GM21717 (cell line): ENCODE measurements around the gene SIN3B.

Source experiments
- ATAC-seq: cut with Tn5 transposase; IDR thresholded peaks from one replicate; pipeline ENCODE4 v1.9.1; 2021; ENCODE audit warnings: mild to moderate bottlenecking, moderate library complexity; ENCODE audit not compliant: unreplicated experiment

The SIN3B gene

DNA sequence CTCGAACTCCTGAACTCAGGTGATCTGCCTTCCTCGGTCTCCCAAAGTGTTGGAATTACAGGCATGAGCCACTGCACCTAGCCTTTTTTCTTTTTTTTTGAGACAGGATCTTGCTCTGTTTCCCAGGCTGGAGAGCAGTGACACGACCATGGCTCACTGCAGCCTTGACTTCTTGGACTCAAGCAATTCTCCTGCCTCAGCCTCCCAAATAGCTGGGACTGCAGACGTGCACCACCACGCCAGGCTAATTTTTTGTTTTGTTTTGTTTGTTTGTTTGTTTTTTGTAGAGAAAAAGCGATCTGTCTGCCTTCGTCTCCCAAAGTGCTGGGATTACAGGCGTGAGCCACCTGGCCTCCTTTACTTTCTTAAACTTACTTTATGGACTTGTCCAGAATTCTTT lies 6.5 kb upstream of the SIN3B start:
- no peak for ATAC-seq

DNA sequence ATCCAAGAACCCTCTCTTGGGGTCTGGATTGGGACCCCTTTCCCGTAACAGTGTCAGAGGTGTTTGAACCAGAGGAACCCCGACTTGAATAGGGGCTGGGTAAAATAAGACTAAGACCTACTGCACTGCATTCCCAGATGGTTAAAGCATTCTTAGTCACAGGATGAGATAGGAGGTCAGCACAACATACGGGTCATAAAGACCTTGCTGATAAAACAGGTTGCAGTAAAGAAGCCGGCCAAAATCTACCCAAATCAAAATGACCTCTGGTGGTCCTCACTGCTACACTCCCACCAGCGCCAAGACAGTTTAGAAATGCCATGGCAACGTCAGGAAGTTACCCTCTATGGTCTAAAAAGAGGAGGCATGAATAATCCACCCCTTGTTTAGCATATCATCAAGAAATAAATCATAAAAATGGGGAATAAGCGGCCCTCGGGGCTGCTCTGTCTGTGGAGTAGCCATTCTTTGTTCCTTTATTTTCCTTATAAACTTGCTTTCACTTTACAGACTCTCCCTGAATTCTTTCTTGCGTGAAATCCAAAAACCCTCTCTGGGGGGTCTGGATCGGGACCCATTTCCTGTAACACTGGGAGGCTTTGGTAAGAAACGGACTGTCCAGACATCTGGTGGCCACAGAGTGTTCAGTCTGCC lies 4.4 kb upstream of the SIN3B start:
- ATAC-seq, result no peak

DNA sequence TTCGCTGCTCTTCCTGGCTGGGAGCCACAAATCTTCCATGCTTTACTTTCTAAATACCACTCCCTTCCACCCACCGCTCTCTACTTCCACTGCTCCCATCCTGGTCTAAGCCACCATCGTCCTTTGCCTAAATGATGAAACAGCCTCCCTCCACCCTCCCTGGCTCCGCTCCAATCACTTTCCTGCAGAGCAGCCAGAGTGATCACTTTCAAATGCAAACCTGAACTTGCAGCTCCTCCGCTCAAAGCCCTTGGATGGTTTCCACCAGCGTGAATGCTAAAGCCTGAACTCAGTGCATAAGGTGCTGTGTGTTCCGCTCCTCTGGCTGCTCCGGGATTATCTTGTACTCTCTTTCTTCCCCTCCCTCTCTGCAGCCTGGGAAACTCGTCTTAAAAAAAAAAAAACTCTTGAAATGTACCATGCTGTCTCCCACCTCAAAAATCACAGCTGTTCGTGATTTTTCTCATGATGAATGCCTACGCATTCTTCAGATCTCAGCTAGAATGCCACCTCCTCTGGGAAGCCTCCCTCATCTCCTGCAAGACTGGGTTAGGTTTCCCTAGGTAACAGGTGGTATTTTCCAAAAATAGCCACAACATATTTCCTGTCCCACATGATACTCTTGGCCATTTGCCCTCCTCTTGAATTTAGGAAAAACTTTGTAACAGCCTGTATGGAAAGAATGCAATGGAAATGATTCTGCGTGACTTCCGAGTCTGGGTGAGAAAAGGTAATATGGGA lies 3.7 kb upstream of the SIN3B start:
- ATAC-seq, result no peak

DNA sequence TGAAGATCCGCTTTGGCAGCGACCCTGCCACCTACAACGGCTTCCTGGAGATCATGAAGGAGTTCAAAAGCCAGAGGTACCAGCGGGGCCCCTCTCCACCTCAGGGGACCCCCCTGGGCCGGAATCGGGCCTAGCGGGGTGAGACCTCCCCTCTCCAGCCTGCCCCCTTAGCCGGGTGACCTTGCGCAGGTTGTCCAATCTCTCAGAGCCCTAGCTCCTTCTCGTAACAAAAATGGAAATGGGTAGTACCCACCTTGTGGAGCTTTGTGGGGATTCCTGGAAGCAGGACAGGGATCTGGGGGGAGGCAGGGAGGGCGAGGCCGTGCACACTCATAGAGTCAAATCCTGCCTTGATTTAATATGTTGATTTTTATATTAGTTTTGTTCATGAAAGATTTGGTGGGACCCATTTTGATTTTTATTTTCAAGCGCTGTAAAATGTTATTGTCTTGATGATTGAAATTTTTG lies 658 bp downstream of the SIN3B start:
- ATAC-seq, result no peak

DNA sequence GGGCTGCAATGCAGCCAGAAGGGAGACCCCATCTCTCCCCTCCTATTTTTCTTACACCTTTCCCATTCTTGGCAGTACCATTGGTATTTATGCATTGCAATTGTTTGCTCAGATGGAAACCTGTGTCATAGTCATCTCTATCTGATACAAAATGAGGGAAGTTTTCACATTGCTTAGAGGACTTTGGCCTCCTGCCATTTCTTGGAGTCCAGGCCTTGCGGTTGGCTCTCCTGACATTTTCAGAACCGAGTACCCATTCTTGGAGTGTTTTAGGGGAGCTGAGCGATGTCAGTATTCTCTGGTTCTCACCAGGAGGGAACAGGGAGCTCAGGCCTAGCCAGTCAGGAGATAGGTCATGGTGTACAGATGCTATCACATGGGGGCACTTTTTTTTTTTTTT lies 1.5 kb downstream of the SIN3B start:
- no peak for ATAC-seq

DNA sequence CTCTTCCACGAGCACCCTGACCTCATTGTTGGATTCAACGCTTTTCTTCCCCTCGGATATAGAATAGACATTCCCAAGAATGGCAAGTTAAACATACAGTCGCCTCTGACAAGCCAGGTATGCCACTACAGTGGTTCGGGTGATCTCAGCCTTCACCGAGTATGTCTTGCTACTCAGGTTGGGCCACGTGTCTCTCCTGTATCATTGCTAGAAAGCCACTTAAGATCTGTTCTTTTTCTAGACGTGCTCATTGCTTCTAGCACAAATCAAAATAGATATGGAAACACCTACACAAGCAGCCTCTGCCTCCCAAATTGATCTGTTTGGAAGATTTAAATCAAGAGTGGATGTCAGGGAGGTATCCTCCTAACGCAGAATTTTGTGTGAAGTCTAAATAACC lies 2.3 kb downstream of the SIN3B start:
- ATAC-seq, result no peak

DNA sequence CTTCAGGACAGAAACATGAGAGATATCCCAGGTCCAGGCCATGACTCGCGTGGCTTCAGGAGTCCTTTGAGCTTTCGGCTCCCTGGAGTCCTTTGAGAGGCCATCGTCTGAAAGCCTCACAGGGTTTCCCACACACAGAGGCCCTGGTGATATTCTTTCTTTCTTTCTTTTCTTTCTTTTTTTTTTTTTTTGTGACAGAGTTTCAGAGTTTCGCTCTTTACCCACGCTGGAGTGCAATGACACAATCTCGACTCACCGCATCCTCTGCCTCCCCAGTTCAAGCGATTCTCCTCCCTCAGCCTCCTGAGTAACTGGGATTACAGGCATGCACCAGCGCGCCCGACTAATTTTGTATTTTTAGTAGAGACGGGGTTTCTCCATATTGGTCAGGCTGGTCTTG lies 5.5 kb downstream of the SIN3B start:
- ATAC-seq, result no peak

DNA sequence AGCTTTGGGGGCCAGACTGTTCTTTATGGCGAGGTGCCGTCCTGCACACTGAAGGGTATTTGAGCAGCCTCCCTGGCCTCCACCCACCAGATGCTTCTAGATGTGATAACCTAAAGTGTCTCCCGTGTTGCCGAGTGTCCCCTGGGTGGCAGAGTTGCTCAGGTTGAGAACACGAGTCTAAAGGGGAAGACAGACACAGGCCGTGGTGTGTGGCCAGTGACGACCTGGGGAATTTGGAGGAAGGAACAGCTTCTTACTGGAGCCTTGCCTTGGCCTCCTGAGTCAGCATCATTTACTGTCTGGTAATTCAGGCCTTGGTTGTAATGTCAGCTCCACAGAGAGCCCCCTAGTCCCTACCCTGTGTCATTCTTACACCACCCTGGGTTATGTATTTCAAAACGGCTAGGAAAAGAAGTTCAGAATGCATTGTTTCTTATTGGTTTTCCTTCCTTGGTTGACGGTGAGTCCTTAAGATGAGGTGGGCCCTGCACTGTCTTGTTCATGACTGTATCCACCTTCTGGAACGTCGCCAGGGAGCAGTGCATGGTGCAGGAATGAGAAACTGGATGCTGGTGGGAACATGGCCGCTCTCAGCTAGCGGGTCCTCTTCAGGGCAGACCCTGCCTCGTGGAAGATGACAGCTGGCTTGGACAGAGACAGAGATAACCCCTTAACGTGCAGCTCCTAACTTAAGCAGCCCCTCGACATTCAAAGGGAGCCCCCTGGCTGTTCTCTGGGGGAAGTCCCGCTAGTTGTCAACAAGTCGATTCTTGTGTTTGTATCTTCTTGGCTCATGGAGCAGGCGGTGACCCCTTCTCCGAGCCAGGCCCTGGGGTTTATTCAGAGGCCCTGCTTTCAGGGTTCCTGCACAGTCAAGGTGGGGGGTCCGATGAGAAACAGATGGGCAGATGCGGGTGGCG lies 7.2 kb downstream of the SIN3B start:
- ATAC-seq, result no peak

DNA sequence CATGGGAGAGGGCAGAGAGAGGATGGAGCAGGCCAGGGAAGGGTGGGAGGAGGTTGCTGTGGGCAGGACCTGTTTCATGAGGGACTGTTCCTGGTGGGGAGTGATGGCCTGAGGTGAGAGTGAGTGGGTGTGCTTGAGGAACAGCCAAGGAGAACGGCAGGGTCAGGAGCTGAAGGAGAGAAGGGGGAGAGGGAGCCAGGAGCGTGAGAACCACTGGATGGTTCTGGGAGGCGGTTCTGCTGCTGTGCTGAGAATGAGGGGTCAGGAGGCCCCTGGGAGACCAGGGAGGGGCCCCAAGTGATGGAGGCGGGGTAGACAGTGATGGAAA lies 7.8 kb downstream of the SIN3B start:
- ATAC-seq, result no peak

DNA sequence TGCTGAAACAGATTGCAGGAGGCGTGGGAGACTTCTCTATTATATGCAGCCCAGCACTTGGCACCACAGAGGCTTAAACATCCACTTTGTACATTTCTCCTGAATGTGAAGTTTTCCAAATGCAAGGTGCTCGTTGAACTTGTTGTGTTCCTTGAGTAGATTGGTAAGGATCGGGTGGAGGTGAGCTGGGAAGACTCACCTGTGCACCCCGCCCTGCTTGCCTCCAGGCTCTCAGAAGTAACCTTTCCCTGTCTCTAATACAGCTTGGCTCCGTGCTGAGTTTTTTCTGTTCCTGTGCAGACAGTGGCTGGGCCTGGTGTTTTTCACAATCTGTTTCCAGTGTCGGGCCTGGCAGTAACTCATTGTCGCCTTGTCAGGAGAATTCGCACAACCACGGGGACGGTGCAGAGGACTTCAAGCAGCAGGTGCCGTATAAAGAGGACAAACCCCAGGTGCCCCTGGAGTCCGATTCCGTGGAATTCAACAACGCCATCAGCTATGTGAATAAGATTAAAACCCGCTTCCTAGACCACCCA lies 12.3 kb downstream of the SIN3B start:
- no peak for ATAC-seq

DNA sequence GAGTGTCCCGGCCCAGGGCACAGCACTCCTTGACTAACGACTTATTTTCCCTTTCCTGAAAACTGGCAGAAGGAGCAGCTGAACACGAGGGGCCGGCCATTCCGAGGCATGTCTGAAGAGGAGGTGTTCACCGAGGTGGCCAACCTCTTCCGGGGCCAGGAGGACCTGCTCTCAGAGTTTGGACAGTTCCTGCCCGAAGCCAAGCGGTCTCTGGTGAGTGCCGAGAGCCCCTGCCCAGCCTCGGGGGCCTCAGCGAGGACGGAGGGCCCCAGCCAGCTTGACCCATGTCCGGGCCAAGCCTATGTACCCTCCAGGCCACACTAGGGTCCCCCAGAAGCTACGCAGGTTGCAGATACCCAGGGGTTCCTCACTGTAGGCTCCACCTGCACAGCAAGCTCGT lies 17.7 kb downstream of the SIN3B start:
- ATAC-seq, result no peak

DNA sequence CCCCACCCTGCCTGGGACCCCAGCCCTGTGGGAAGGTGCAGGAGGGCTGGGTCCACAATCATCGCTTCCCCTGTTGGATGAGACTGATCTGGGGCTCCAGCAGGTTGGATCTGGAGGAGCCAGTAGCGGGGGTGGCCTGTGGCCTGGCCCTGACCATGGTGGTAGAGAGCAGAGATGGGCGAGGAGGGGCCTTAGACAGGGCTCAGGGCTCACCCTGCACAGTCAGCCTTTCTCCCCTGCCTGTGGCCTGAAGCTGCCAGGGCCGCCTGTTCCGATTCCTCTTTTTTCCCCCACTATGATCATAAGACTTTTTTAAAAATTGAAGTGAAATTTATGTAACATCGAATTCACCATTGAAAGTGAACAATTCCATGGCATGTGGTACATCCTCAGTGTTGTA lies 18.2 kb downstream of the SIN3B start:
- no peak for ATAC-seq

DNA sequence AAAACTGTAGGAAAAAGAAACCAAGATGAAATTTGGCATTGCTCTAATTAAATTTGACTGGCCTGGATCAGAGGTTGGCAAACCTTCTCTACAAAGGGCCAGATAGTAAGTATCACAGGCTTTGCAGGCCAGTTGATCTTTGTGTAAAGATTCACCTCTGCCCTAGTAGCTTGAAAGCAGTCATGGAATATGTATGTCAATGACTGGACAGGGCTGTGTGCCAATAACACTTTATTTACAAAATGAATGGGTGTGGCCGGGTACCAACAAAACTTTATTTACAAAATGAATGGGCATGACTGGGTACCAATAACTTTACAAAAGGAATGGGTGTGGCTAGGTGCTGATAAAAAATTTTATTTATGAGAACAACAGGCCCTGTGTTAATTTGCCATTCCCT lies 20.0 kb downstream of the SIN3B start:
- no peak for ATAC-seq

DNA sequence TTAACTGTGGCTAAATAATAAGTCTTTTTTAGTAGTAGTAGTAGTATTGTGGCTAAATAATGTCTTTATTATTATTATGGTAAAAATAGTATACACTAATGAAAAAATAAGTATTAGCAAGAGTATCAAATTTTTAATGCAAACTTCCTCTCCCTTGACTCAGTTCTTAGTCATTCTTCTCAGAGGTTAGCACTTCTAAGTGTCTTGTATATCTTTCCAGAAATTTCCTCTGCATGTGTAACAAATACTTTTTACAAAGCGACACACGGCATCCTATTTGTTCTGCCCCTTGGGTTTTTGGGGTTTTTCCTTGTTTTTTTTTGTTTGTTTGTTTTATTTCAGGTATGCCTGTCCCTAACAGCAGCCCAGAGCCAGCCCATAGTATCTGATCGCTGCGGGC lies 20.9 kb downstream of the SIN3B start:
- ATAC-seq, result no peak

DNA sequence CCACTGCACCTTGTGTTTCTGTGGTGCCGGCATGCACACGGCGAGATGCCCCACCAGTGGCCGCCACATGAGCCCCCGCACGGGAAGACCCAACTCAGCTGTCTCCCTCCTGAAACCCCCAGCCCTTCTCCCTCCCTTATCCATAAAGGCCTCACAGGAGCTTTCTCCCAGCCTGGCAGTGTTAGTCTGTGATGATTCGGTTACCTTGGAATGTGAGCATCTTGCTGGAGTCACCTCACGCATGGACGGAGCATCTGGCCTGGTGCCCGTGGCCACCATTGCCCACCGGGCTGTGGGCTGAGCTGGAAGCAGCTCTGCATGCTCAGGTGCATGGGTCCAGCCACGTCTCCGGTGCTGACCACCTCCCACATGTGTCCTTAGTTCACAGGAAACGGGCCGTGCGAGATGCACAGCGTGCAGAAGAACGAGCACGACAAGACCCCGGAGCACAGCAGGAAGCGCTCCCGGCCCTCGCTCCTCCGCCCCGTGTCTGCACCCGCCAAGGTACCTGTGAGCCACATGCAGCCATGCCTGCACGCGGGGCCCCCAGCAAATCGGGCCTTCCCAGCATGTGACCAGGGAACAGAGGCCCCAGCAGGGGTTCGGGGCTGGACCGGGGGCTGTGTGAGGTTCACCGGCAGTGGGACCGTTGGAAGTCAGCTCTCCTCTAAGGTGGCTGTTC lies 22.0 kb downstream of the SIN3B start:
- no peak for ATAC-seq

DNA sequence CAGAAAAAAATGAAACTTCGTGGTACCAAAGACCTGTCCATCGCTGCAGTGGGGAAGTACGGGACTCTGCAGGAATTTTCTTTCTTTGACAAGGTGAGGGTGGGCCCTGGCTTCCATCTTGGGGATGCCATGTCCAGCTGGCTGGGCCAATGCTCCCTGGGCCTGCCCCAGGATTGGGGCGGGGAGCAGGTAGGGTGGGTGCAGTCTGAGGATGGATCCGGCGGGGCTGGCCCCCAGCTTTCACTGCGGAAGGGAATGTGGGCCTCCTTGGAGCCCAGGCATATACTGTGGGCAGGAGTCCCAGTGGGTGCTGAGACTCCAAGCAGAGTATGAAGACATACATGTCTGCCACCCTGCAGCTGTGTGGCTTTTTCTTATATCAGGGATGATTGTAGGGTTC lies 23.9 kb downstream of the SIN3B start:
- ATAC-seq, result no peak

DNA sequence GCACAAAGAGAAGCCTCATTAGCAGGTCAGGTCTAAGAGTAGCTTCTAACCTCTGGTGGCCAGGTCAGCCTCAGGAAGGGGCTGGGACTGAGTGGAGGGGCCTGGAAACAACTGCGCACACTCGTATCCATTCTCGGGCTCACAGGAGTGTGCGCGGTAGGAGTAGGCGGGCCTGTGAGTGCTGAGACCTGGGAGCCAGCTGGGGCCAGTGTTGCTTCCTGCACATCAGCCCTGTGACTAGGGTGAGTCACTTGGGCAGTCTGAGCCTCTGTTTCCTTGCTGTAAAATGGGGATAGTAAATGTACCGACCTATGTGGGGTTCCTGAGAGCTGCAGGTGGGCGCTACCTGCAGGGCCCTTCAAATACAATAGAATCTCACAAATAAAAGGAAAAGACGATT lies 26.9 kb downstream of the SIN3B start:
- ATAC-seq, result no peak

DNA sequence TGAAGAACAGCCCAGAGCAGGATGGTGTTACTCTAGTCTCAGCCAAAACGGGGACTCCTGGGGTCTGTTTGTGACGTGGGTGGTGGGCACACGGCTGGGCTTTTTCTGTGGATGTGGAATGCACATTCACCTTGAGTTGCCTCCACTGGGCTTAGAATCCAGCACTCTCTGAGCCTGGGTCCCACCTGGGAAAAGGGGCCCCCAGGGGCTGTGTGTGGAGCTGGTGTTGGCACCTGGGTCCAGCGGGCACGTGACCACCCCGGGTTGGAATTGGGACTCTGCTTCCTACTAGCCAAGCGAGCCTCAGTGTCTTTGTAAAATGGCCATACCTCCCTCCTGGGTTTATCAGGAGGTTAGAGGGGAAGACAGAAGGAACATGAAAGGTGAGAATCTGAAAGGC lies 30.4 kb downstream of the SIN3B start:
- ATAC-seq, result no peak

DNA sequence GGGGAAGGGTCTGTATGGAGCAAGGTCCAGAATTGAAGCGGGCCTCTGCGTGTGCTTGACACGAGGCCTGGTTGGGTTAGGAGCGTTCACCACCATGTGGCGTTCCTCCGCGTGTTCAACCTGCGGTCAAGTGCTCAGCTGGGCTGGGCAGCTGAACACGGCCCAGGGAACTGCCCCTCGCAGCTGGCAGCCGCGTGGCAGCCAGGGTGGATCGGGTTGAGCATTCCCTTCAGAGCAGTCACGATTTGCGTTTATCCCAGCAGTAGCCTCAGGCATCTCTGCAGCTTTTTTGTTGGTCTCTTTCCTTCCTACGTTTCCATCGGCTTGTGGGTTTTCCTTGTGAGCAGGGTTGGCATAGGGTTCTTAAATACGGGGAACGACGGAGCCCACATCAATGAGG lies 30.9 kb downstream of the SIN3B start:
- no peak for ATAC-seq

DNA sequence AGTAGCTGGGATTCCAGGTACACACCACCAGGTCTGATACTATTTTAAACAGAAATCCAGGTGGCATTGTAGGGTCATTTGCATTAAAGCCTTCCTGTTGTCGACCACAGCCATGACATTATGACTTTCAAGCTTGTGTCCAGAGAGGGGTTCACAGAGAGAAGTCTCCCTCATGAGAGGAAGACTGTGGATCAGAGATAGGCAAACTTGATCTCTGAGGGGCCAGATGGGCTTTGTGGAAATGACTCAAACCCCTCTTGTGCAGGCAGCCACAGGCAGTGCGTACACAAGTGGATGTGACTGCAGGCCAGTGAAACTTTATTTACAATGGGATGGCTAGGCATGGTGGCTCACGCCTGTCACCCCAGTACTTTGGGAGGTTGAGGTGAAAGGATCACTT lies 31.8 kb downstream of the SIN3B start:
- no peak for ATAC-seq

DNA sequence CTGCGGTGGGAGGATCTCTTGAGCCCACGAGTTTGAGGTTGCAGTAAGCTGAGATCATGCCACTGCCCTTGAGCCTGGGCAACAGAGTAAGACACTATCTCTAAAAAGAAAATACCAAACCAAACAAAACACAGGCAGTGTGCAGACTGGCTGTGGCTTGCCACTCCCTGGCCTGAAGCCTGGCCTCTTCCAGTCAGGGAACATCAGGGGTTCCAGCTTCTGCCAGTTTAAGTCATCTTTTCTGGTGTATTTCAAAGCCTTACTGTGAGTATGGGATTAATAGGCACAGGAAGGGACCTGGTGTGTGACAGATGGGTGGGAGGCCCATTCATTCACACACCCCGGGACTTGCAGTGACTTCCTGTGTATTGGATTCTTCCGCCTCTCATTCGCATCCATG lies 32.6 kb downstream of the SIN3B start:
- ATAC-seq, result no peak
